ENCODE results near the gene SARNP. TPM values are rescaled to one million over a fixed set of nuclear protein-coding genes. Genes with fewer than 3 reads are reported as not detected.

The SARNP gene
- polyA plus RNA-seq, 1 donor from 2014 or later, result 94.2 TPM

DNA sequence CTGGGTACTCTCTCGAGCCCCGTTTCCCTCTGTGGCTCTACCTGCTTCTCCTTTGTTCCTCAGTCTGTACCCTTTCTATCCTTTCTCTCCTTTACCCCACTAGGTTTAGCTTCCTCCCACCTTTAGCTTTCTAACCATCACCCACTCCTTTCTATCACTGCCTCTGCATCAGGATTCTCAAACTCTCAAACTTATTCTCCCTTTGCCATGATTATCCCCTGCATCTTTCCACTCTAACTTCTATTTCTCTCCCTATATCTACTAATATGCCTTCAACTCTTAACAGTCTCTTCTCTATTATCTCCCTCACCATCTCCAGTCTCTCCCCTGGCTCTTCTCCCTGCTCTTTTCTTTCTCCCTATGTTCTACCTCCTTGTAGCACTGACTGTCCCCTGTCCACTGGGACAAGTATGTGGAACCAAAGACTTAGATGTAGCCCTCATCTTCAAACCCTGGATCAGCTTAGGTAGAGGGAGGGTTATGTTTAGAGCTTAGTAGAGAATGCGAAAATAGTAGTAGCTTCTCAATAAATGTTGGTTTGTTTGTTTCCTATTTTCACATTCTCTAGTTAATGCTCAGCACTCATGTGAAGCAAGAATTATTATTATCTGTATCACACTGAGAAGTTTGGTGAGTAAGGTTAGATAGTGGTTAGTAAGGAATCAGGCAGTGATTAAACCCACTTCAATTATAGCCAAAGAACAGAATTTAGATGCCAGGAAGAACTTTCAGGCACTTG is 71.2 kb downstream of the SARNP start:
- Mint-ChIP-seq H3K4me3 (peak overlapping the region; percentile 21 to 86 (median 76)), H3K9me3 (no peaks in the 10 kb centered on the region), H3K27ac (peak overlapping the region; percentile 33 to 85 (median 39)), H3K4me1 (peaks cover 4 to 18% (median 18%) of the 10 kb centered on the region in 3 donors), H3K27me3 (peaks cover 4% of the 10 kb centered on the region), H3K36me3 (peaks cover 2% of the 10 kb centered on the region)

DNA sequence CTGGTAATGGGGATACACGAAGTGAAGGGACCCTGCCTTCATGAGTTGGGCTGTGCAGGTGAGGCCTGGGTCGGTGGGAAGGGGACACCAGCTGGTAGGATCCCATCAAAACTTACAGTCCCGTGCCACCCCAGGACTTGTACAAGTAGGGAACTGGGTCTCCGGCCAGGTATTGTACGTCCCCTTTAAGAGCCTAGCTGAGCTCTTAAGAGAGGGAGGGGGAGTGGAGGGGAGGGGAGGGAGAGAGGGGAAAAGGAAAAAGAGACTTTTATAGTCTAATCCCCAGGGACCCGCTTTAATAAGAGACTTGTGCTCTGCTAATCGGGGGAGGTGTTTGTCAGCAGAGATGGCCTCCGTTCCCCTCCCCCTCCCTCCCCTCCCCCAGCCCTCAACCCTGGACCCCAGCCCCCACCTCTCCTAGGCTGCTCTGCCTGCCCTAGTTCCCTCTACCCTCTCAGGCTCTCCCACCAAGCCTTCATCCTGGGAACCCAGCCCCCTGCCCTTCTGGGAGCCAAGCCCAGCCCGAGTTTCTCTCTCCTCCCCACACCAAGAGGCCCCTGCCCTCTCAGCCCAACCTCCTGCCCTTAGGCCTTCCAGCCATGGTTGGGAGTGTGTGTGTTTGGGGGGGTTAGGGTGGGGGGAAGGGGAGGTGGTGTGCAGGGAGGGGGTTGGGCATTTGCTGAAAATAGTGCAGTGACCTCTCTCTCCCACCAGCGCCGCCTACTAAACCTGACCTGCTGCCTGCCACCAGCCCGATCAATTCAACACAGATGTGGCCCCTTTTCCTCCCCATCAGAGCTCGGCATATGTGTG is 72.0 kb downstream of the SARNP start:
- Mint-ChIP-seq H3K4me3 (peak overlapping the region; percentile 91 to 97 (median 95)), H3K9me3 (no peaks in the 10 kb centered on the region), H3K4me1 (peaks cover 4 to 18% (median 18%) of the 10 kb centered on the region in 3 donors), H3K27ac (peak overlapping the region; percentile 39 to 59 (median 41)), H3K27me3 (peaks cover 4% of the 10 kb centered on the region), H3K36me3 (peaks cover 2% of the 10 kb centered on the region)

DNA sequence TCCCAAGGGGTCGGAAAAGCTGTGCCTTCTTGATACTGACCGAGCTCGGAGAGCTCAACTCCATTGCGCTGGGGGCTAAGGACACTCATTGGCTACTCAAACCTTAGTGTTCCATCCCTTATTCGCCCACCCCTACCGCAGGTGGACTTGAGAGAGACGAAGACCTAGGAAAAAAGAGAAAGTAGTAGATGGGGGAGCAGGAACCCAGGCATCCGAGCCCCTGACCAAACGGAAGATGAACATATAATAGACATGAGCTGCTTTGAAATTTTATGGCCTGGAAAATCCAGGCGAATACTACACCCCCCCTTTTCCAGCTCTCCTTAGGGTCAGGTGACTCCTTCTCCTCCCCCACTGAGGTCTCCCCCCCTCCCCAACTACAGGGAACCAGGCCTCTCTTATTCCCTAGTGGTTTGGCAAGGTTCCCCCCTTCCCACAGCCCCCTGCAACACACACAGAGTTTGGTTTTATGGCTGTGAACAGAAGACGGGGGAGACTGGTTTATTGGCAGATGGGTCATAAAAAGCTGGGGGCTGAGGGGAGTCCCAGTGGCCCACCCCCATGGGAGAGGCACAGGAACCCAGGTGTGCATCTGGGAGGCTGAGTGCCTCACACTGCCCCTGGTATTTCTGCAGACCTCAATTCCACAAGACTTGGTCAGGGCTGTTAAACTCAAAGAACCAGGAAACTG is 73.0 kb downstream of the SARNP start:
- H3K4me3 Mint-ChIP-seq, result peak overlapping the region; percentile 91 to 97 (median 95)
- H3K4me1 Mint-ChIP-seq, result peaks cover 4 to 18% (median 18%) of the 10 kb centered on the region in 3 donors
- peaks cover 2% of the 10 kb centered on the region for H3K36me3 Mint-ChIP-seq
- no peaks in the 10 kb centered on the region for H3K9me3 Mint-ChIP-seq
- peak overlapping the region in 2 of 3 donors; percentile 67 to 71 for H3K27ac Mint-ChIP-seq
- H3K27me3 Mint-ChIP-seq, result peaks cover 4% of the 10 kb centered on the region

DNA sequence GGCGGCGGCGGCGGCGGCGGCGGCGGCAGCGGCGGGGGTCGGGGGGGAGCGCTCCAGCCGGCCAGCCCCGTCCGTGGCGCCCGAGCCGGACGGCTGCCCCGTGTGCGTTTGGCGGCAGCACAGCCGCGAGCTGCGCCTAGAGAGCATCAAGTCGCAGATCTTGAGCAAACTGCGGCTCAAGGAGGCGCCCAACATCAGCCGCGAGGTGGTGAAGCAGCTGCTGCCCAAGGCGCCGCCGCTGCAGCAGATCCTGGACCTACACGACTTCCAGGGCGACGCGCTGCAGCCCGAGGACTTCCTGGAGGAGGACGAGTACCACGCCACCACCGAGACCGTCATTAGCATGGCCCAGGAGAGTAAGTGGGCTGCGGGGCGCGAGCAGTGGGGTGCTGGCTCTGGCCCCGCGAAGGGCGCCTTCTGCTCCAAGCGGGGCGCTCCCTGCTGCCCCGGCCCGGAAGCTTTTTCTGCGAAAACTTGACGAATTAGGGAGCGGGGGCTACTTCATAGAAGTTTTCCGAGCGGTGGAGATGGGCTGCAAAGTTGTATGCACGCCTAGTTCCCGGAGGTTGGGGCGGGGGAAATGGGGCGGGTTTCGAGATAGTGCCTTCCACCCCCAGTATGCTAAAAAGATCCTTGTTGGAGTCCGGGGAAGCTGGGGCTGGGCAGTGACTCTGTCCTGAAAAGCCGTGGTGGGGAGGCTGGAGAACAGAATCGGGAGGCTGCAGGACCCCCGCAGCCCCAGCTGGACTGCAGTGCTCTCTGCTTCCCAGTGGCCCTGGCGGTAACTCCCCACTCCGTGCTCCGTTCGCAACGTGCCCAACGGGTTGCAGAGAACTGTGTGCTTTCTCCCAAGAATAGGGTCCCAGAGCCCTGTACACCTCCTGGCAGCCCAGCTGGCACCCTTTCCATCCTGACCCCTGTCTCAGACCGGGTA is 73.9 kb downstream of the SARNP start:
- H3K36me3 Mint-ChIP-seq, result no peaks in the 10 kb centered on the region
- peak overlapping the region in 1 of 3 donors; percentile 71 for H3K27ac Mint-ChIP-seq
- H3K9me3 Mint-ChIP-seq, result no peaks in the 10 kb centered on the region
- H3K4me3 Mint-ChIP-seq, result peak overlapping the region; percentile 91 to 97 (median 95)
- H3K27me3 Mint-ChIP-seq, result peaks cover 4% of the 10 kb centered on the region
- H3K4me1 Mint-ChIP-seq, result peaks cover 4 to 20% (median 18%) of the 10 kb centered on the region in 3 donors

DNA sequence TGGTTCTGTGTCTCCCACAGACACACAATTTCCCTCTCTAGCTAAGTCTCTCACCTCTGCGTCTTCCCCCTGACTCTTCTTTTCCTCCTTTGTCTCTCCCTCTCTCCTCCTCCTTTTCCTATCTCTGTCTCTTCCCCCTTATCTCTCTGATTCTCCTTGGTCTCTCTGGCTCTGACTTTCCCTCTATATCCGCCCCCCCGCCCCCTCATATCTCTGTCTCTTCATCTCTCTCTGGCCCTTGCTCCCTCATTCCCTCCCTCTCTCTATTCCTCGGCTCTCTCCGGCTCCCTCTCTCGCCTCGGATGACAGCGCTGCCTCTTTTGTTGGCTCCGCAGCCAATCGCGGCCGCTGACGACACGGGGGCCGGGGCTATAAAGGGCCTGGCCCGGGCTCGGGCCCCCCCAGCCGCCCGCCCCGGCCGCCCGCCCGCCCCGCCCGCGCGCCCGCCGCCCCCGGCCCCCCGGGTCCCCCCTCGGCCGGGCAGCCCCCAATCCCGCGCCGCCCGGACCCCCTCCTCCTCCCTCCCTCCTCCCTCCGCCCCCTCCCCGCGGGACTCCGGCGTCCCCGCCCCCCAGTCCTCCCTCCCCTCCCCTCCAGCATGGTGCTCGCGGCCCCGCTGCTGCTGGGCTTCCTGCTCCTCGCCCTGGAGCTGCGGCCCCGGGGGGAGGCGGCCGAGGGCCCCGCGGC is 74.7 kb downstream of the SARNP start, which contains the start of gene GDF11:
TSS of gene GDF11 (plus strand) at position 404 of the 687 bp plus-strand sequence. CDS start at position 599, 195 bp downstream.
- peaks cover 4% of the 10 kb centered on the region for H3K27me3 Mint-ChIP-seq
- peak within 1 kb of the TSS in 2 of 3 donors; percentile 32 to 71 for H3K27ac Mint-ChIP-seq
- no peaks in the 10 kb centered on the region for H3K36me3 Mint-ChIP-seq
- H3K4me1 Mint-ChIP-seq, result peaks cover 4 to 25% (median 23%) of the 10 kb centered on the region in 3 donors
- H3K4me3 Mint-ChIP-seq, result peak within 1 kb of the TSS; percentile 91 to 97 (median 95)
- no peaks in the 10 kb centered on the region for H3K9me3 Mint-ChIP-seq

DNA sequence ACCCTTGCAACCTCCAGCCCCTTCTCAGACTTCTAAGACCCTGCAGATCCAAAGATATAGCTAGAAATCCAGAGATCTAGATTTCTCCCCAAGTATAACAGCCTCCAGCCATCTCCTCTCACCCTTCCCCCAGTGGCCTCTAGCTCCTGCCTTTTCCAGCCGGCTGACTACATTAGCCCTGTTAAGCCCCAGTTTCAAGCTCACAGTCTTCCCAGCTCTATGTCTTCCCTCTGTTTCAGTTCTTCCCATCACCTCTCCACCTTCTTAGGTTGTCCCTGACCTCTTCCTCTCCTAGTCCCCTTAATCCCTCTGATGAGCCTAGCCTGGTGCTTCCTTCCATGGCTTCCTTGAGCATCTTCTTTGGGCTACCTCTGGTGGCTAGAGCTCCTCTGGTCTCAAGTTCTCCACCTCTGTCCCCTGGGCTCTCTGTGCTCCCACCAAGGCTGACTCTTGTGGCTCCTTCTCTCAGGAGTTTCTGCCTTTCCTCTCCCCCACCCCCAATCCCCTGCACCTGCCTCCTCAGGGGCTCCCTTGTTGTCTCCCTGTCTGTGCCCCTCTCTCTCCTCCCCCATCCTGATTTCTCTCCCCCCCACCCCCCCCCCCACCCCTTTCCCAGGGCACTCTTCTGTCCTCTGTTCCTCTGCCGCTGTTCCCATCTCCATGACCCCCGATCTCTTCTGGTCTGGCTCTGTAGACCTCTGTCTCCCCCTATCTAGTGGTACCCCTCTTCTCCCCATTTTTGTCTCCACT is 75.4 kb downstream of the SARNP start:
- Mint-ChIP-seq H3K27me3 (peaks cover 4% of the 10 kb centered on the region), H3K27ac (peak overlapping the region in 1 of 3 donors; percentile 32), H3K36me3 (no peaks in the 10 kb centered on the region), H3K4me1 (peaks cover 8 to 33% (median 29%) of the 10 kb centered on the region in 3 donors), H3K4me3 (peak overlapping the region; percentile 79 to 94 (median 84)), H3K9me3 (no peaks in the 10 kb centered on the region)

DNA sequence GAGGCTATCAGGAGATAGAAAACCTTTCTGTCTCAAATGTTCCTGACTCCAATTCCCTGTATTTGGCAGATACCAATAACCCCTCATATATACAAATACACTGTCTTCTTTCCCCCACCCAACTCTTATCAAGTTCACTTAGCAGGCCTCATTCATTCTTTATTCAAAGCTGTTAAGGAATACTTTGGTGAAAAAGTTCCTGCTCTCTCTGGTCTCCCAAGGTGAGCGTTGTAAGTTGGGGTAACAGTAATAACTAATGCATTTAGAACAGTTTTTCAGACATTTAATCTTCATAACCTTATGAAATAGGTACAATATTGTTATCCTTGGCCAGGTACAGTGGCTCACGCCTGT is 78.5 kb downstream of the SARNP start:
- H3K36me3 Mint-ChIP-seq, result no peaks in the 10 kb centered on the region
- peaks cover 4 to 19% (median 18%) of the 10 kb centered on the region in 3 donors for H3K4me1 Mint-ChIP-seq

DNA sequence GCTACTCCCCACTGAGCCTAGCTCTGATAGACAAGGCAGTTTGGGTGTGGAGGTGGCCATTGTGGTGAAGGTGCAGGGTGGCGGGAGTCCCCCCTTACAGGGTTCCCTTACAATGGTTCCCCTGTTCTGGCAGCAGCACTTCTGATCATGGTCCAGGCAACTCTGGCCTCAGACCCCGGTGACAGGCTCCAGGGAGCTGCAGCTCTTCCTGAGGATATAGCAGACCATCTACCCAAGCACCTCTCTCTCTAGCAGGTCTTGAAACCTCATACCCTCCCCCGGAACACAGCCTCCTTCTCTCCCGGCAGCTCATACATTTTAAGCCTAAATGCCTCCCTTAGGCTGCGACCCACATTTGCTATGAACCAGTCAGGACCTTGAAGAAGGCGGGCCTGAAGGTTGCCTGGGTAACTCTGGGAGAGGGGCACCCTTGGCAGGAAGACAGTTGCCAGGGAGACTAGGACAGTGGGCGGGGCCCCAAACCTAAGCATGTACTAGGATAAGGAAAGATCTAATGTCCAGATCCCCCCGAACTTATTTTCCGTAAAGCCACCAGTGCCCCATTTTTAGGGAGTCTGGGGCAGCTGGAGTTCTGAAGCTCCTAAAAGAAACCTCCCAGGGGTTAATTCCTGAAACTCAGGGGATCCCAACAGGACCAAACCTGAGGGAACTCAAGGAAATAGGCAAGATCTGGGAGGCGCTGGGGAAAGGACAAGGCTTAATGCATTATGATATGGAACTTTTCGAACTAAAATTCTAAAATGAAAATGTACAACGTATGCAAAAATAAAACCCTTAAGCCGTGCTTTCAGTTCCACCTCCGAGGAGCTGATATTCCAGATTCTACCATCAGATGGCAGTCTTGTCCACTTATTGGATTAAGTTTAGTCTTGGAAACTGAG is 79.2 kb downstream of the SARNP start:
- Mint-ChIP-seq H3K9me3 (no peaks in the 10 kb centered on the region), H3K36me3 (no peaks in the 10 kb centered on the region), H3K4me1 (peaks cover 4 to 19% (median 18%) of the 10 kb centered on the region in 3 donors), H3K27ac (peak overlapping the region; percentile 64 to 96 (median 87)), H3K4me3 (peak overlapping the region; percentile 87 to 97 (median 92)), H3K27me3 (no peaks in the 10 kb centered on the region)

More for the DNA sequence above, 78.5 kb downstream of the SARNP start:
- peak overlapping the region; percentile 87 to 97 (median 92) for H3K4me3 Mint-ChIP-seq
- peaks cover under 1% of the 10 kb centered on the region for H3K27me3 Mint-ChIP-seq
- peak overlapping the region in 2 of 3 donors; percentile 64 to 87 for H3K27ac Mint-ChIP-seq
- H3K9me3 Mint-ChIP-seq, result no peaks in the 10 kb centered on the region

DNA sequence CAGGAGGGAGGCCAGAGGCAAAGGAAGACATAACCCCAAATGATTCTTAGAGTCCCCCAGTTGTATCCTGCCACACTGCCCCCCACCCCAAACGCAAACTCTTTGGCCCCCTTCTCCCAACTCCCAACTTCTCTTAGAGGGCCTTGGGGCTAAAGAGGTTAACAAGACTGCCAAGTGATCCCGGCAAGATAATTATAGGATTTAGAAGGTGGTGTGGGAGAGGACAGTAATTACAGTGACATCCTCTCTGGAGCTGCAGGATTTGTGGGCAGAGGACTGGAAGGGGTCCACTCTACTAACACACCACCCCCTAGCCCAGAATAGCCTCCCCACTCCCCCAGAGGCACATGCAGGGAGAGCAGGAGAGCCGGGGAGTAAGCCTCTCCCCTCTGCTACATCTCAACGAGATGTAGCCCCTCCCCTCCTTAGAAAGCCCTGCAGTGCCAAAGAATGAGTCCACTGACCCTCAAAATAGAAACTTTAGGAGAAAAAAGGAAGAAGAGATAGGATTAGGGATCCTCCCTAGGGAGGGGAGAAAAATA is 79.9 kb downstream of the SARNP start:
- H3K27me3 Mint-ChIP-seq, result no peaks in the 10 kb centered on the region
- peak overlapping the region; percentile 51 to 87 (median 86) for H3K27ac Mint-ChIP-seq
- H3K4me3 Mint-ChIP-seq, result peak overlapping the region; percentile 87 to 97 (median 92)
- H3K9me3 Mint-ChIP-seq, result no peaks in the 10 kb centered on the region
- H3K4me1 Mint-ChIP-seq, result peaks cover 4 to 18% (median 16%) of the 10 kb centered on the region in 3 donors
- H3K36me3 Mint-ChIP-seq, result no peaks in the 10 kb centered on the region

DNA sequence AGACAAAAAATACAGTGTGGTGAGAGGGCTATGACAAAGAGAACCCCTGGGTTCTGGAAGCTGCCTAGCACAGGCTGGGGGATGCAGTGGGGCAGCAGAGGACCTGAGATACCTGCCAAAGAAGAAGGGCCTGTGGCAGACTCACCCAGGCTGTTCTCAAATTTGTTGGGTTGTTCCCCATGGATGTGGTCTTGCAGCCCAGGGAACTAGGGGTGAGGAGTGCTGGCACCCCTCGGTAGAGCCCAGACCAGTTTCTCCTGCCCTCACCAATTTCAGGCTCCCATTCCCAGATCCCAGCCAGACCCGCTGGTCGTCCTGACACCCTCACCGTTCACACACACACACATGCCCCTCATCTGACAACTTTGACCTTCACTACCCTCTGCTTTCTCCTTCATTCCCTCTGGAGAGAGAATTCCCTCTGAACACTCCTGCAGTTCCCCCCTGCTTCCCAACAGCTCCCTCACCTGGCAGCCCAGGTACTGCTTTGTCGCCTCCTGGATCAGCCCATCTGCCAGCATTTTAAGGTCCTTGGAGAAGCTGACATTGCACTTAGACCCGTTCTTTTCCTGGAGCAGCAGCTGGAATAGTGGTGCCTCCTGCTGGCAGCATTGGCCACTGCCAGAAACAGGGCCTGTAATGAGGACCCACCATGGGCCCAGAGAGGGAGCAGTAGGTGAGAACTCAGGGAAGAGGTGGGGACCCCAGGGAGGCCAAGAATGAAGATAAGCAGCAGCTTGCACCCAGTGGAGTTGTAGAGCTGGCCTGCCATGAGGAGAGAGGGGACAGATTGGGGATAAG is 80.5 kb downstream of the SARNP start:
- peak overlapping the region; percentile 52 to 97 (median 89) for H3K4me3 Mint-ChIP-seq
- no peaks in the 10 kb centered on the region for H3K36me3 Mint-ChIP-seq
- H3K27me3 Mint-ChIP-seq, result no peaks in the 10 kb centered on the region
- H3K27ac Mint-ChIP-seq, result peak overlapping the region; percentile 51 to 87 (median 86)
- H3K4me1 Mint-ChIP-seq, result peaks cover 4 to 16% (median 14%) of the 10 kb centered on the region in 3 donors
- no peaks in the 10 kb centered on the region for H3K9me3 Mint-ChIP-seq

DNA sequence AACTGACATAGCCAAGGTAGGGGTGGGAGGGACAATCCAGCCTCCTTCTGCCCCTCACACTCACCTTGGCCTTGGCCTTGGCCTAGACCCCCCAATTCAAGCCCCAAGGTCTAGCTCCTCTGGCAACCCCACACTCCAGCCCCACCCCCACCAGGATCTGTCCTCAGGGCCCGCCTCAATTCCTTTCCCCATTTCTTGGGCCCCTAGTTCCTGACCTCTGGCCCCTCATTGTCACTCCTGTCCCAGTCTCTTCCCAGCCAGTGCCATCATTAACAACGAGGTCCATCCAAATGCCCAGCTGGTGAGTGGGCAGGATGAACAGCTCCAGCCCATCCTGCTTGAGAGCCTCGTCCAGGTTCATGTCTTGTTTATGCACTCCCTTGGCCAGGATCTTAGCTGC is 81.4 kb downstream of the SARNP start:
- no peak overlapping the region for H3K4me3 Mint-ChIP-seq
- H3K9me3 Mint-ChIP-seq, result no peaks in the 10 kb centered on the region
- H3K36me3 Mint-ChIP-seq, result no peaks in the 10 kb centered on the region
- no peak overlapping the region for H3K27ac Mint-ChIP-seq
- H3K4me1 Mint-ChIP-seq, result peaks cover 4 to 16% (median 14%) of the 10 kb centered on the region in 3 donors
- no peaks in the 10 kb centered on the region for H3K27me3 Mint-ChIP-seq

All from IgD-negative memory B cell (primary cell).